A204.1 (cell line): ENCODE measurements around the gene ARPC1B.
"Not testable (repeated sequence)": the region's sequence is repeated elsewhere in the genome, so short reads cannot be mapped to it uniquely, and the experiment has no call there.

Experiments
- FAIRE-seq: peaks from 2 replicates; lab custom pipeline; 2012; peaks lifted over from hg19 to GRCh38; lab: Jason Lieb, UNC

The ARPC1B gene

DNA sequence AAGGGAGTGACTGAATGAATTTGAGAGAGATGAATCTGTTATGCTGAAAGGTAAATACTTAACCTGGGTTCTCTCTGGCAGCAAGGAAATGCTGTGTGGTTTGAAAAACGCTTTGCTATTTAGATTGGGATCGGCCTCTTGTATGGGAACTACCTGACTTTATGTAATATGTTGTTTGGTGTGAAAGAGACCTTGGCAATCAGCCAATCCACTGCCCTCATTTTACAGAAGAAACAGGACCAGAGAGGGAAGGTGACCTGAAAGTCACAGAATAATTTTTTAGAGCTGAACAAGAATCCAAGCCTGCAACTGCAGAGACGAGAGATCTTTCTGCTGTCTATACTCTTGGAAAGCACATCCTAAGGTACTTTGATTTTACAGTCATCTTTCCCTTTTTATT is 35.3 kb downstream of the ARPC1B start:
- FAIRE-seq: no peak

DNA sequence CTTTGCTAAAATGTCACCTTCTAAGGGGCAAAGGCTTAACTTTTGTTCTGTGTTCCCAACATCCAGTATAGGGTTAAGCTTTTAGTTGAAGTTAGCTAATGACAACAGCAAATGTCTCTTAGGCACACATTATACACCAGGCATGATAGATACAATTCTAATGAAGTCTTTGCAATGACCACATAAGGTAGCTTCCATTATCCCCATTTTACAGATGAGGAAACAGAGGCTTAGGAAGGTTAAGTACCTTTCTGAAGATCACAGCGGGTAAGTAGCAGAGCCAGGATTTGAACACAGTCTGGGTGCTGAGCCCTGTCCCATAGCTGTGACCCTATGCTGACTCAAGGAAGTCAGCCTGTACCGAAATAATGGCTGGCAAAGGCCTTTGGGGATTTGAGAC is 36.1 kb downstream of the ARPC1B start:
- FAIRE-seq: no peak

- peak; percentile 78 for FAIRE-seq
Observed at GRCh38 chr7:99415513-99416127, 41.1 kb downstream of the ARPC1B start.

GRCh38 chr7:99418260-99418659 is 43.7 kb downstream of the ARPC1B start:
- FAIRE-seq: no peak

DNA sequence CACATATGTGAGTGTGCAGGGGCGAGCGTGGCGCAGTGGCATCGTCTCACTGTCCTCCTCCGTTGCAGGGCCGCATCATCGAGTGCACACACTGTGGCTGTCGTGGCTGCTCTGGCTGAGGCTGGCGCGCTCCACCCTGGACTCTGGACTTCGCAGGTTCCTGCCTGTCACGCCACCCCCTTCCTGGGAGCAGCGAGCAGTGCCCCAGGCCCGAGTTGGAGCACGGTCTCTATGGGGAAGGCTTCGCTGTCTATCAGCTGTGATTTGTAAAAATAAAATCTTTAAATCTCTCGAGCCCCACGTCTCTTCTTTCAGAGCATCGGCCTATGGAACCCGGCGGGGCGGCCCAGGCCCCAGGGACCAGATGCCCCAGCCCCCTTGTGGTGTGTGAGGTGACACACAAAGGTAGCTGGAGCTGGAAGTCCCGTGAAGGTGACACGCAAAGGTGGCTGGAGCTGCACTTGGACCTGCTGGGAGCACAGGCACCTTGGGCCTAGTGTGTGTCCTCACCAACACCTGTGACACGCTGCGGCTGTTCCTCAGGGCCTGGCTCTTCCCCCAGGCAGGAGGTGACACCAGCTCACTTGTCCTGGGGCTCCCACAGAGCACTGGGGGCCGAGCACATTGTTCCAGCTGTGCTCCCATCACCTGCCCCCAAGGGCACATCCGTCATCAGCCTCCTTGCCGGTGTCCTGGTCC is 44.9 kb downstream of the ARPC1B start:
- FAIRE-seq: no peak

DNA sequence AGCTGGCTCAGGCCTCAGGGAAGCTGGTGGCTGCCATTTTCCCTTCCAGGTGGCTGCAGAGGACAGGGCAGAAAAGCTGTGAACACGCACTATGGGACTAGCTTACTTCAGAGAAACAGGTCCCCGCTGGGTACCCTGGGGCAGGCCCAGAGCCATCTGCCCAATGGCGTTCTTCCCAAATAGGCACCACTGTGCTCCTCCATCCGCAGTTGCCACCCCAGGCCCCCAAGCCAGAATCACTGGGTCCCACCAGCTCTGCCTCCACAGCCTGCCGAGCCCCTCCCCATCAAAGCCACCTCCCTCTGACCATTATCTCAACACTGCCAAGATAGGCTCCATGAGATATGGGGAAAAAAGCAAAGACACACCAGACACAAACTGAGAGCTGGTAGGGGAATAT is 45.7 kb downstream of the ARPC1B start:
- no peak for FAIRE-seq

GRCh38 chr7:99420986-99421385 is 46.5 kb downstream of the ARPC1B start:
- FAIRE-seq: no peak

DNA sequence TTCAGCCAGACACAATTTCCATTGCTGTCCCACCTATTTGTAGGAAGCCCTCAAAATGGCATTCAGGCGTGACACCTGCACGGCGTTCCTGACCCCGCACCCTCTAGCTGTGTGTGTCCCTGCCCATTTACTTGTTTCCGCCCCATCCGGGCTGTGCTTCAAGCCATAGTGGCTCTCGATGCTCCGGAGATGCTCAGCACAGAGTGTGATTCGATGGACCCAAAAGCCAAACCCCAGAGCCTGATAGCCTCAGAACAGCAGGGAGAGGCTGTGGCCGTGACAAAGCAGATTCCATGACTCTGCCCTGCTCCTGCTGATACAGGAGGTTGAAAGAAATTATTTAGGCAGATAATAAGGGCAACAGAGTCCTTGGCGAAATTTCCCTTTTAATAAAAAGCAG is 47.7 kb downstream of the ARPC1B start:
- no peak for FAIRE-seq

- FAIRE-seq: no peak
Observed at GRCh38 chr7:99422625-99423024, 48.1 kb downstream of the ARPC1B start.

DNA sequence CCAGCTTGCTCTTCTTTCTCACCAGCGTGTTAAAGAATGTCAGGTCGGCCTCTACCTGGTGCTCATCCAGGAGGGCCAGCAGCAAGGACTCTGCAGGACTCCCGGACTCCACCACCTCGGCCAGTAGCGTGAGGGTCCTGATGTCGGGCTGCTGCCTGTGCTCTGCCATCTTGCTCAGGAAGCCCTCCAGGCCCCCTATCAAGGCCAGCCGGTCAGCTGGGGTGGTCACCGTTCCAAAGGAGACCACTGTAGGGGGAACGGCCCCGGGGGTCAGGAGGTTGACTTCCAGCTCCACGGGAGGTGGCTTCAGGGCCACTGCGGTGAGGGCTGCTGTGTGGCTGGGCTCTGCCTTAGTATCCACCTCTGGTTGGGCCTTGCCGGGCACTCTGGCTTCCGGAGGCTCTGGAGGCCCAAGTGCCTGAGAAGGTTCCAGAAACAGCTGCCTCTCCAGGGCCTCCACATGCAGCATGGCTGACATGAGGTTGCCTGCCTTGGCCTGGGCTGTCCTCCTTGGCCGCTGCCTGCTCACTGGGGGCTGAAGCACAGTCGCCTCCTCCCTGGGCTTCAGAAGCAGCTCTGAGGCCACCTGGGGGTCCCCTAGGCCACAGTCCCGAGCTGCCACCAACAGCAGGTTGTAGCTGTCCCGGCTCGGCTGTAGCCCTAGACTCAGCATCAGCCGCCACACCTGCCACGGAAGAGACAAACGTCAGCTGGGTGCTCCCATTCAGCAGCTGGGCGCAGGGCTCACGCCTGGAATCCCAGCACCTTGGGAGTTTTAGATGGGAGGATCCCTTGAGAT is 50.6 kb downstream of the ARPC1B start:
- no peak for FAIRE-seq

GRCh38 chr7:99428972-99429566 is 54.5 kb downstream of the ARPC1B start:
- no peak for FAIRE-seq

GRCh38 chr7:99429756-99430155 is 55.2 kb downstream of the ARPC1B start:
- FAIRE-seq: no peak

DNA sequence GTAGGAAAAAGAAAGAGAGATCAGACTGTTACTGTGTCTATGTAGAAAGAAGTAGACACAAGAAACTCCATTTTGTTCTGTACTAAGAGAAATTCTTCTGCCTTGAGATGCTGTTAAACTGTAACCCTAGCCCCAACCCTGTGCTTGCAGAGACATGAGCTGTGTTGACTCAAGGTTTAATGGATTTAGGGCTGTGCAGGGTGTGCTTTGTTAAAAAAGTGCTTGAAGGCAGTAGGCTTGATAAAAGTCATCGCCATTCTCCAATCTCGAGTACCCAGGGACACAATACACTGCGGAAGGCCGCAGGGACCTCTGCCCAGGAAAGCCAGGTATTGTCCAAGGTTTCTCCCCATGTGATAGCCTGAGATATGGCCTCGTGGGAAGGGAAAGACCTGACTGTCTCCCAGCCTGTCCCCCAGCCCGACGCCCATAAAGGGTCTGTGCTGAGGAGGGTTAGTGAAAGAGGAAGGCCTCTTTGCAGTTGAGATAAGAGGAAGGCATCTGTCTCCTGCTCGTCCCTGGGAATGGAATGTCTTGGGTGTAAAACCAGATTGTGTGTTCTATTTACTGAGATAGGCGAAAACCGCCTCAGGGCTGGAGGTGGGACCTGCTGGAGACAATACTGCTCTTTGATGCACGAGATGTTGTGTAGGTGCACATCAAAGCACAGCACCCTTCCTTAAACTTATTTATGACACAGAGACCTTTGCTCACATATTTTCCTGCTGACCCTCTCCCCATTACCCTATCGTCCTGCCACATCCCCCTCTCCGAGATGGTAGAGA is 57.4 kb downstream of the ARPC1B start:
- FAIRE-seq: not testable (repeated sequence)

DNA sequence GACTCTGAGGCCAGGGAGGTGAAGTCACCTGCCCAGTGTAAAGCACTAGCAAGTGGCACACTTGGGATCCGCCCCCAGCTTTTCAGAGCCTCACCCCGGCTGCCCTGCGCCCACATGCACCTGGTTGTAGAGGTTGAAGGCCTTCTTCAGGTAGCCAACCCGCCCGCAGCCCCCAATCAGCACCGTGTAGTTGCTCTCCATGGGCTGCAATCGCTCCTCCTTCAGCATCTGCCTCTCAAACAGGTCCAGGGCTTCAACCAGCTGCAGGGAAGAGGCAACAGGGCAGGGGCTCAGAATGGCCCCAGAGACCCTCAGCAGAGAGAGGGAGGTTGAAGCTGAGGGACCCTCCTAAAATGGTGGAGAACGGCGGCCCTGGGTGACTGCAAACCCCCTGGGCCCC is 58.6 kb downstream of the ARPC1B start:
- no peak for FAIRE-seq

DNA sequence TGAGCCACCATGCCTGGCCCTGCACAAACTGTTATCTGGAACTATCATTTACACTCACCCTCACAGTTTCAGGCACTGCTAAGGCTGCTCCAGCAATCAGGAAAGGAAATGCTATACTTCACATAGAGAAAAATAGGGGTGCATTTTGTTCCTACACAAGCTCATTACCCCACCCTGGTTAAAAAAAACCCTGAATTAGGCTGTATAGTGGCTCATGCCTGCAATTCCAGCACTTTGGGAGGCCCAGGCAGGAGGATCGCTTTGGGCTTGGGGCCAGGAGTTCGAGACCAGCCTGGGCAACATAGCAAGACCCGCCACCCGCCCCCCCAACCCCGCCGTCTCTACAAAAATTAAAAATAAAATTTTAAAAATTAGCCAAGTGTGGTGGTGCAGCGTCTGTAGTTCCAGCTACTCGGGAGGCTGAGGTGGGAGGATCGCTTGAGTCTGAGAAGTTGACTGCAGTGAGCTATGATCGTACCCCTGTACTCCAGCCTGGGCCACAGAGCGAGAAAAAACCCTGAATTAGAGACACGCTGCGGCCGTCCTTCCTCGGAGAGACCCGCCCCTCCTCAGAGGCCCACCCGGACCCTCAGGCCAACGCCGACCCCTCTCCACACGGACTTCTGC is 63.5 kb downstream of the ARPC1B start:
- FAIRE-seq: no peak

DNA sequence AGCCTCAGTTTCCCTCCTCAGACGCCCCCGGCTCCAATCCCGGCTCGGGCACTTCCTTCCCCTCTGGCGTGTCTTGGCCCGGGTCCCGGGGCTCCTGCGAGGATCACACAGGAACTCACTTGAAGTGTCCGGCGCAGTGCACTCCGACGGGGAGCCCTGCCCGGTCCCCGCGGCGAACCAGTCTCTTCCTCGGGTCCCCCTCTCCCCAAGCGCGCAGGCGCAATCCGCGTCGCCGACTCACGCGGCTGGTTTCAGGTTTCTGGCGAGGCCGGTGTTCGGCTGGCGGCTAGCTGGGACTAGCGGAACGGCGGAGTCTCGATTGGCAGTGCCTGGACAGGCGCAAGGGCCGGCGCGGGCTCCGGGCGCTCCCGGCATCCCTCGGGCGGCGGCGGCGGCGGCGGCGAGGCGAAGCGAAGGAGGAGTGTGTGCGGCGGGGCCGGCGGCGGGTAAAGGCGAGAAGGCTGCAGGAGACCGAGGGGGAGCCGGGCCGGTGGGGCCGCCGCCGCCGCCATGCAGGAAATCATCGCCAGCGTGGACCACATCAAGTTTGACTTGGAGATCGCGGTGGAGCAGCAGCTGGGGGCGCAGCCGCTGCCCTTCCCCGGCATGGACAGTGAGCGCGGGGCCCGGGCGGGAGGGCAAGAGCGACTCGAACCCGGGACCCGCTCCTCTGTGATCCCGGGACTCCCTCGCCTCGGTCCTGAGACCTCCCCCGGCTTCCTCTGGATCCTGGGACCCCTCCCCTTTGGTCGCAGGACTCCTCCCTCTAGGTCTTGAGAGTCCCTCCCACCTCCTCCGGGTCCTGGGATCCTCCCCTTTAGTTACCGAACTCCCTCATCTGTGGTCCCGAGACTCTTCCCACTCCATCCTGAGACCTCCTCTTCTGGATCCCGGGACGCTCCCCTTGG is 64.3 kb downstream of the ARPC1B start, which contains the start of the genes CPSF4 and PTCD1:
TSS of gene CPSF4 (plus strand) at position 371 of the 908 bp plus-strand sequence. CDS start at position 511, 140 bp downstream.
TSS of gene PTCD1 (minus strand) at position 226 of the 908 bp plus-strand sequence. CDS start 3,556 bp downstream, outside the sequence.
- FAIRE-seq: peak; percentile 70

GRCh38 chr7:99440195-99440594 is 65.7 kb downstream of the ARPC1B start:
- FAIRE-seq: no peak
